ENCODE results near the gene AGAP5. TPM values are rescaled to one million over a fixed set of nuclear protein-coding genes. Genes with fewer than 3 reads are reported as not detected.

Gene AGAP5
- total RNA-seq, 1 donor from 2014 or later, result 12.8 TPM

DNA sequence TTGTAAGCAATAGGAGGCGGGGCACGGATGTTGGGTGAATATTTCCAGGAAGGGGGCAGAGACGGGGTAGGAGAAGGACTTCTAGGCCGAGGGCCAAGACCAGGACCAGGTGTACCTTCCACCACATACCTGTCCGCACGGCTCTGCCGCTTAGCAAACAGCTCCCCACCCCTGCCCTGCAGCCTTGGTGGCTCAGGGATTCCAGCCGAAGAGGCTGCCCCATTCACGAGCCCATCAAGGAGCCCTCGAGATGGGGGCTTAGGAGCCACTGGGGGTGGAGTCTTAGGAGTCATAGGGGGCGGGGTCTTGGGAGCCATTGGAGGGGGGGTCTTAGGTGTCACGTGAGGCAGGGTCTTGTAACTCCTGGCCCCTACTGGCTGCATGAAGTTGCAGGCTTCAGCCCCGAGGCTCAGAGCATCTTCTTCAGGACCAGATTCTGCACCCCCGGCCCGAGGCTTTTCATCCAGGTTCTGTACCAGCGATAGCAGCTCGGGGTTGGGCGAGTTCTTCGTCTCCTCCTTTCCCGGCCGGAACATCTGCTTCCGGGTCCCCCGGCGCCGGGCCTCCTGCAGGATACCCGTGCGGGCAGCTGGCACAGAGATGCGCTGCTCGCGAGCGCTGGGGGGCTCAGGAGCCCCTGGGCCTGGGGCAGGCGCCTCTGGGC, 50.6 kb downstream of the AGAP5 start:
- Mint-ChIP-seq H3K27me3 (ENCODE audit: low read depth) (no peaks in the 10 kb centered on the region), H3K9me3 (no peaks in the 10 kb centered on the region), H3K4me1 (peaks cover 14% of the 10 kb centered on the region), H3K4me3 (peak overlapping the region; percentile 73), H3K27ac (peak overlapping the region; percentile 11), H3K36me3 (no peaks in the 10 kb centered on the region)
- no peak for TF ChIP-seq CTCF (IDR thresholded peaks at IDR 0.05; ENCODE audit: unreplicated experiment)
- DNase-seq (ENCODE audit: low spot score in 2 of 2, unreplicated experiment in 2 of 2), result peak in 1 of 2 experiments; percentile 50

GRCh38 chr10:73646598-73647041, 51.3 kb downstream of the AGAP5 start:
- H3K9me3 Mint-ChIP-seq, result no peaks in the 10 kb centered on the region
- H3K27ac Mint-ChIP-seq, result peak overlapping the region; percentile 11
- TF ChIP-seq CTCF (IDR thresholded peaks at IDR 0.05; ENCODE audit: unreplicated experiment), result no peak
- DNase-seq (ENCODE audit: low spot score in 2 of 2, unreplicated experiment in 2 of 2), result no peak
- no peaks in the 10 kb centered on the region for H3K36me3 Mint-ChIP-seq
- peaks cover 17% of the 10 kb centered on the region for H3K4me1 Mint-ChIP-seq
- H3K27me3 Mint-ChIP-seq (ENCODE audit: low read depth), result no peaks in the 10 kb centered on the region
- peak overlapping the region; percentile 73 for H3K4me3 Mint-ChIP-seq

GRCh38 chr10:73645251-73645650, 52.7 kb downstream of the AGAP5 start:
- TF ChIP-seq CTCF (IDR thresholded peaks at IDR 0.05; ENCODE audit: unreplicated experiment), result no peak
- Mint-ChIP-seq H3K36me3 (no peaks in the 10 kb centered on the region), H3K4me1 (peaks cover 23% of the 10 kb centered on the region), H3K27me3 (ENCODE audit: low read depth) (no peaks in the 10 kb centered on the region), H3K27ac (no peak overlapping the region), H3K4me3 (no peak overlapping the region), H3K9me3 (no peaks in the 10 kb centered on the region)
- no peak for DNase-seq (ENCODE audit: low spot score in 2 of 2, unreplicated experiment in 2 of 2)

DNA sequence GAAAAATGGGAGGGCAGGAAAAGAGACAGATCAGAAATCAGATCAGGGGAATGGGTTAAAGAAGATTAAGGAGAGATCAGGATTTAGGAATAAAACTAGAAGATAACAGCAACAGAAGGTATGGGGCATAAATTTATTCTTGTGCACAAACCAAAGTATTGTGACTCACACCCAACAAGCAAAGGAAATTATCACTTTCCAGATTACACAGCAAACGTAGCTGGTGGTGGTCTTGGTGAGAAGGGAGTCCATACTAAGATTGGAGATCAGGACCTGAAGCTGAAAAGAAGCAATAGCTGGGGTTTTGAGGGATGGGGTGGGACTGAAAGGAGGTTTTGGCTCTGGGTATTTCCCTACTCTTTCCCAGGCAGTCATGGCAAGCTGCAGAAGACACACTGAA, 53.1 kb downstream of the AGAP5 start:
- H3K4me3 Mint-ChIP-seq, result no peak overlapping the region
- no peak for DNase-seq (ENCODE audit: low spot score in 2 of 2, unreplicated experiment in 2 of 2)
- H3K4me1 Mint-ChIP-seq, result peaks cover 23% of the 10 kb centered on the region
- TF ChIP-seq CTCF (IDR thresholded peaks at IDR 0.05; ENCODE audit: unreplicated experiment), result no peak
- H3K9me3 Mint-ChIP-seq, result no peaks in the 10 kb centered on the region
- H3K36me3 Mint-ChIP-seq, result no peaks in the 10 kb centered on the region
- H3K27ac Mint-ChIP-seq, result no peak overlapping the region
- no peaks in the 10 kb centered on the region for H3K27me3 Mint-ChIP-seq (ENCODE audit: low read depth)

DNA sequence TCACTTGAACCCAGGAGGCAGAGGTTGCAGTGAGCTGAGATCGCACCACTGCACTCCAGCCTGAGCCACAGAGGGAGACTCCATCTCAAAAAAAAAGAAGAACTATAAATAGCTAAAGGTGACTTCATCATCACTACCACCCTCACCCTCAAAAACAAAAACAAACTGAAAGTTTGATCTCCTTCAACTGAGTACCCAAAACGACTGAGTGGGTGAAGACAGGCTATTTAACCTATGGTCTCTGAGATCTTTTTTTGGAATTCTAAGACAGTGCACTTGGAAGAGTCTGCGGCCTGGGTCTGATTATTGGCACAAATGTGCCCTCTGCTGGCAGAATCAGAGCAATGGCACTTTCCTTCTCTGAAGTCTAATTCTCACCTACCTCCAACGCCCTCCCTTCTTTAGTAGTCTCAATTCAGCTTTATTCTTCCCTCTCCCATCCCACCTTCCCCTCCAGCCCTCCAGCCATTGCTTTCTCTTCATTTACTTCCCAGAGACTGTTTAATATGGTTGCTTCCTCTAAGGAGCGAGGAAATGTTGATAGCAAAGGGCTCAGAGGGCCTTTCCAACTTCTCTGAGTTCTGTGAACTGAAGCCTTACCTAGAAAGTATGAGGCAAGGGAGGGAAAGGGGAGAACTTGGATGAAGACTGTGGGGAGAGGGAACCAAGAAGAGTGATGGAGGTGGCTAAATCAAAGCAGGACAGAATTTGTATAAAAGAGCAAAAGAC, 53.7 kb downstream of the AGAP5 start:
- Mint-ChIP-seq H3K27ac (peak overlapping the region; percentile 48), H3K4me1 (peaks cover 18% of the 10 kb centered on the region), H3K27me3 (ENCODE audit: low read depth) (no peaks in the 10 kb centered on the region), H3K4me3 (no peak overlapping the region), H3K36me3 (no peaks in the 10 kb centered on the region), H3K9me3 (no peaks in the 10 kb centered on the region)
- peak; percentile 82 for TF ChIP-seq CTCF (IDR thresholded peaks at IDR 0.05; ENCODE audit: unreplicated experiment)
- DNase-seq (ENCODE audit: low spot score in 2 of 2, unreplicated experiment in 2 of 2), result peak in 1 of 2 experiments; percentile 63

Data from mesothelial cell of epicardium (in vitro differentiated cells).